H1 (cell line): ENCODE measurements around the gene CEP68. TPM values are rescaled to one million over a fixed set of nuclear protein-coding genes. Genes with fewer than 3 reads are reported as not detected.
A peak's percentile ranks its signal among the peaks of the same experiment; 100 is the strongest.

ENCODE experiments used
- CTCF ChIA-PET: fragments of 300-600 bp; sonication (Branson Sonifier 250); formaldehyde crosslinking; loops from one replicate; lab custom pipeline; 2021; ENCODE audit not compliant: partially characterized antibody; lab: Charles Lee
- POLR2A ChIA-PET: fragments of 300-600 bp; sonication (Branson Sonifier 250); formaldehyde crosslinking; loops from one replicate; lab custom pipeline; 2021; ENCODE audit warnings: inconsistent platforms; ENCODE audit not compliant: partially characterized antibody; lab: Charles Lee
- DNase-seq, 2 experiments: peaks; one replicate each; pipeline versions ENCODE4 v3.0.0 to v3.0.0-alpha.2; 2010 to 2022; ENCODE audit warnings: low spot score in 2 of 2, low read depth in 1 of 2, mixed read lengths in 1 of 2
- FAIRE-seq: peaks from 2 replicates; lab custom pipeline; 2011; peaks lifted over from hg19 to GRCh38; lab: Jason Lieb, UNC
- H2AFZ ChIP-seq: 2 replicates; pipeline ENCODE4 v1.8.1; 2012; ENCODE audit warnings: low read length, inconsistent platforms
- H2AK5ac ChIP-seq: 2 replicates; pipeline ENCODE4 v1.6.1; 2013; ENCODE audit warnings: low read depth, low read length
- H2BK120ac ChIP-seq: replicated peaks from 2 replicates; pipeline ENCODE3; 2013; ENCODE audit warnings: low read depth, low read length, inconsistent platforms
- H2BK12ac ChIP-seq: 2 replicates; pipeline ENCODE4 v1.6.1; 2013; ENCODE audit warnings: low read depth, low read length
- H2BK15ac ChIP-seq: 2 replicates; pipeline ENCODE4 v1.6.1; 2013; ENCODE audit warnings: low read length
- H2BK20ac ChIP-seq: 2 replicates; pipeline ENCODE4 v1.6.1; 2013; ENCODE audit warnings: low read length
- H2BK5ac ChIP-seq: 2 replicates; pipeline ENCODE4 v1.6.1; 2013; ENCODE audit warnings: low read depth, low read length
- H3K14ac ChIP-seq: 2 replicates; pipeline ENCODE4 v1.6.1; 2013; ENCODE audit warnings: inconsistent platforms; ENCODE audit not compliant: insufficient read length
- H3K18ac ChIP-seq: 2 replicates; pipeline ENCODE4 v1.6.1; 2013; ENCODE audit warnings: low read length; ENCODE audit errors: extremely low read depth
- H3K23ac ChIP-seq: 2 replicates; pipeline ENCODE4 v1.6.1; 2013; ENCODE audit warnings: inconsistent platforms; ENCODE audit not compliant: insufficient read length
- H3K23me2 ChIP-seq: 2 replicates; pipeline ENCODE4 v1.6.1; 2013; ENCODE audit warnings: low read depth, low read length
- H3K27ac ChIP-seq: 2 replicates; pipeline ENCODE4 v1.6.1; 2011; ENCODE audit warnings: low read depth, low read length, inconsistent platforms
- H3K27me3 ChIP-seq, 4 experiments: replicated peaks in 1 of 4; 1 replicate in 1 of 4; 2 replicates in 3 of 4; pipeline versions ENCODE4 v1.6.1 to v1.8.1; 2011 to 2013; ENCODE audit warnings: low read length in 3 of 4, mild to moderate bottlenecking in 3 of 4, inconsistent platforms in 2 of 4, mixed read lengths in 2 of 4, moderate library complexity in 1 of 4; ENCODE audit not compliant: control insufficient read depth in 3 of 4, insufficient read depth in 3 of 4; ENCODE audit errors: extremely low read depth in 1 of 4
- H3K36me3 ChIP-seq, 4 experiments: 2 replicates each; pipeline versions ENCODE4 v1.6.1 to v1.8.1; 2011 to 2013; ENCODE audit warnings: mild to moderate bottlenecking in 4 of 4, low read length in 3 of 4, moderate library complexity in 2 of 4, control low read depth in 1 of 4, inconsistent platforms in 1 of 4; ENCODE audit not compliant: insufficient read depth in 4 of 4, control insufficient read depth in 2 of 4
- H3K4ac ChIP-seq: replicated peaks from 2 replicates; pipeline ENCODE3; 2013; ENCODE audit warnings: low read length, low read depth, mixed read lengths, inconsistent platforms; ENCODE audit not compliant: insufficient read length
- H3K4me1 ChIP-seq, 4 experiments: replicated peaks in 1 of 4; 1 replicate in 1 of 4; 2 replicates in 3 of 4; pipeline versions ENCODE4 v1.6.1 to v1.8.1; 2011 to 2013; ENCODE audit warnings: low read length in 3 of 4, inconsistent platforms in 2 of 4, mixed read lengths in 1 of 4; ENCODE audit not compliant: insufficient read depth in 4 of 4, control insufficient read depth in 3 of 4
- H3K4me2 ChIP-seq, 2 experiments: 2 replicates each; pipeline versions ENCODE4 v1.6.1 to v1.8.1; 2011 to 2013; ENCODE audit warnings: low read depth in 2 of 2, low read length in 2 of 2, control low read depth in 1 of 2, inconsistent platforms in 1 of 2, mild to moderate bottlenecking in 1 of 2; ENCODE audit not compliant: insufficient read depth in 1 of 2
- H3K4me3 ChIP-seq, 4 experiments: fragments of 200-600, 300-600 bp in 1 of 4; sonication (generic), shearing (Covaris generic), sonication (Bioruptor Twin) in 1 of 4; 2 replicates each; pipeline versions ENCODE4 v1.5.1 to v1.8.1; 2011 to 2016; ENCODE audit warnings: low read length in 4 of 4, low read depth in 3 of 4, control low read depth in 2 of 4, inconsistent platforms in 2 of 4, mild to moderate bottlenecking in 2 of 4, mixed read lengths in 1 of 4, moderate library complexity in 1 of 4; ENCODE audit not compliant: insufficient read depth in 2 of 4; ENCODE audit errors: extremely low read depth in 1 of 4
- H3K56ac ChIP-seq: replicated peaks from 2 replicates; pipeline ENCODE3; 2013; ENCODE audit warnings: low read depth, mild to moderate bottlenecking, mixed read lengths, low read length, inconsistent platforms; ENCODE audit not compliant: insufficient read length
- H3K79me1 ChIP-seq: 2 replicates; pipeline ENCODE4 v1.6.1; 2013; ENCODE audit warnings: low read depth, low read length, control low read depth
- H3K79me2 ChIP-seq, 2 experiments: 2 replicates each; pipeline versions ENCODE4 v1.6.1 to v1.8.1; 2012 to 2013; ENCODE audit warnings: low read length in 2 of 2, mild to moderate bottlenecking in 2 of 2, inconsistent platforms in 1 of 2; ENCODE audit not compliant: insufficient read depth in 2 of 2, control insufficient read depth in 1 of 2
- H3K9ac ChIP-seq, 4 experiments: replicated peaks in 1 of 4; 1 replicate in 1 of 4; 2 replicates in 3 of 4; pipeline versions ENCODE4 v1.6.1 to v1.8.1; 2011 to 2013; ENCODE audit warnings: low read depth in 3 of 4, low read length in 3 of 4, control low read depth in 2 of 4, mild to moderate bottlenecking in 2 of 4, moderate library complexity in 2 of 4, inconsistent platforms in 1 of 4; ENCODE audit errors: extremely low read depth in 1 of 4
- H3K9me3 ChIP-seq, 2 experiments: 2 replicates each; pipeline versions ENCODE4 v1.6.1 to v1.8.1; 2012 to 2013; ENCODE audit warnings: mild to moderate bottlenecking in 2 of 2, moderate library complexity in 2 of 2, control low read depth in 1 of 2, inconsistent platforms in 1 of 2, low read depth in 1 of 2, low read length in 1 of 2, mixed read lengths in 1 of 2; ENCODE audit not compliant: insufficient read depth in 2 of 2
- H4K20me1 ChIP-seq, 2 experiments: replicated peaks in 1 of 2; 2 replicates each; pipeline versions ENCODE3 to v1.8.1; 2011 to 2013; ENCODE audit warnings: inconsistent platforms in 2 of 2, low read length in 2 of 2, mild to moderate bottlenecking in 1 of 2; ENCODE audit not compliant: insufficient read depth in 2 of 2, control insufficient read depth in 1 of 2
- H4K5ac ChIP-seq: 2 replicates; pipeline ENCODE4 v1.6.1; 2013; ENCODE audit warnings: low read length, low read depth, mixed read lengths, inconsistent platforms; ENCODE audit not compliant: insufficient read length
- H4K8ac ChIP-seq: 2 replicates; pipeline ENCODE4 v1.8.0; 2013; ENCODE audit warnings: mild to moderate bottlenecking, moderate library complexity, low read length, inconsistent platforms; ENCODE audit not compliant: insufficient read depth; ENCODE audit errors: extremely low read depth
- H4K91ac ChIP-seq: replicated peaks from 2 replicates; pipeline ENCODE3; 2013; ENCODE audit warnings: low read length, mixed read lengths, inconsistent platforms; ENCODE audit not compliant: insufficient read length
- ATF2 ChIP-seq: IDR thresholded peaks from 2 replicates; pipeline ENCODE4 v1.6.1; 2012; ENCODE audit warnings: low read length, inconsistent platforms
- BACH1 ChIP-seq: IDR thresholded peaks from 2 replicates; pipeline ENCODE4 v1.6.1; 2012; ENCODE audit warnings: low read length, improper control_type of control experiment
- CEBPB ChIP-seq: IDR thresholded peaks from 2 replicates; pipeline ENCODE4 v1.6.1; 2012; ENCODE audit warnings: low read depth, low read length
- CTCF ChIP-seq, 3 experiments: IDR thresholded peaks; 1 replicate in 2 of 3; 2 replicates in 1 of 3; pipeline versions ENCODE4 v1.5.1 to v1.6.1; 2011; ENCODE audit warnings: low read length in 3 of 3, mild to moderate bottlenecking in 3 of 3, inconsistent platforms in 2 of 3, low read depth in 1 of 3, moderate library complexity in 1 of 3; ENCODE audit not compliant: insufficient read depth in 1 of 3; ENCODE audit errors: control extremely low read depth in 1 of 3
- JUND ChIP-seq: IDR thresholded peaks from 2 replicates; pipeline ENCODE4 v1.6.1; 2011; ENCODE audit warnings: mild to moderate bottlenecking, improper control_type of control experiment, low read length
- PHF8 ChIP-seq: fragments of 200-600 bp; sonication (generic); conservative IDR thresholded peaks from 2 replicates; pipeline ENCODE4 v1.7.1; 2012; ENCODE audit warnings: low read depth, mild to moderate bottlenecking, inconsistent platforms, low read length, moderate library complexity
- POLR2A ChIP-seq, 2 experiments: IDR thresholded peaks; 1 replicate in 1 of 2; 2 replicates in 1 of 2; pipeline ENCODE4 v1.6.1; 2011; ENCODE audit warnings: low read depth in 2 of 2, low read length in 2 of 2, mild to moderate bottlenecking in 2 of 2; ENCODE audit errors: control extremely low read depth in 1 of 2
- RNF2 ChIP-seq: fragments of 200-900, 300-1000 bp; sonication (generic); IDR thresholded peaks from 2 replicates; pipeline ENCODE4 v1.7.1; 2016; ENCODE audit warnings: borderline replicate concordance, low read depth, mild to moderate bottlenecking, antibody characterized with exemption, low read length; ENCODE audit not compliant: poor library complexity, severe bottlenecking; ENCODE audit errors: missing control alignments
- WGBS, 2 experiments: shearing (Covaris generic) in 1 of 2; methylation state at CpG; one replicate each; pipeline versions ENCODE4 v1.1.6 to v1.1.7; 2013 to 2015; ENCODE audit warnings: low lambda C conversion rate in 2 of 2, mixed read lengths in 2 of 2, inconsistent platforms in 1 of 2, low coverage in 1 of 2, missing lambda C conversion rate in 1 of 2; ENCODE audit not compliant: insufficient replicate concordance in 2 of 2, insufficient coverage in 1 of 2, insufficient read length in 1 of 2; ENCODE audit errors: extremely low coverage in 1 of 2, missing lambda C conversion rate in 1 of 2; 5-methylcytosine and 5-hydroxymethylcytosine counted together
- polyA plus RNA-seq, 7 experiments: library from polyadenylated mRNA; depleted of rRNA in 3 of 7; stranded (reverse) in 5 of 7; unstranded in 2 of 7; fragments of >200 nt in 5 of 7; fragments of 200-250 nt in 2 of 7; gene quantifications; 1 replicate in 5 of 7; 2 replicates in 1 of 7; 4 replicates in 1 of 7; pipeline versions ENCODE4 v1.2.1 to v1.2.3, GENCODE V29; 2011 to 2013; ENCODE audit warnings: missing spikeins in 2 of 7, mixed read lengths in 2 of 7
- total RNA-seq: library from RNA; stranded (reverse); fragmentation: NEBNext Ultra II Directional; extraction: Animal tissue kit (Norgen Biotek cat#: 25700); gene quantifications from 2 replicates; pipeline ENCODE4 v1.2.1, GENCODE V29; 2021

The CEP68 gene
- total and polyA plus RNA-seq, 2 of the 8 experiments (the other 6 are each of a cell fraction or from before 2014, with no cell fraction given): 23.2 to 24.7 TPM

- Histone ChIP-seq H3K79me2 (no peaks in the 10 kb centered on the region), H2BK15ac (no peak overlapping the region), H3K4me2 (peak overlapping the region; percentile 46 to 54), H3K4me3 (peak overlapping the region in 1 of 4 experiments; percentile 5; a peak in 1 of 8 replicates), H3K56ac (no peak overlapping the region), H3K23me2 (no peaks in the 10 kb centered on the region), H2BK12ac (no peak overlapping the region), H2AK5ac (no peak overlapping the region), H4K5ac (no peak overlapping the region), H3K14ac (no peak overlapping the region), H4K8ac (no peak overlapping the region), H3K36me3 (no peaks in the 10 kb centered on the region), H2BK5ac (no peak overlapping the region), H2AFZ (no peak overlapping the region), H3K27me3 (no peaks in the 10 kb centered on the region), H3K9me3 (no peaks in the 10 kb centered on the region), H3K9ac (no peak overlapping the region), H2BK120ac (no peak overlapping the region), H3K79me1 (no peaks in the 10 kb centered on the region), H3K4me1 (peaks cover 7 to 21% (median 13%) of the 10 kb centered on the region in 4 experiments; a peak in 6 of 7 replicates), H3K27ac (no peak overlapping the region), H2BK20ac (no peak overlapping the region), H4K20me1 (no peaks in the 10 kb centered on the region), H3K4ac (no peak overlapping the region), H3K18ac (no peak overlapping the region), H4K91ac (no peak overlapping the region), H3K23ac (no peak overlapping the region)
- CTCF ChIA-PET: interaction anchor here (0.6 to 2.9 kb wide), 11 partner anchors 9 to 148 kb away, joined by 3 to 9 read pairs (median 5); no protein-coding TSS in a partner anchor
- FAIRE-seq (peak; percentile 50), DNase-seq (peak in 1 of 2 experiments; percentile 59)
- WGBS, 2 experiments: 49% methylated on average over 8 of the region's 8 CpGs; no CpG with 5 or more reads in 1 of the 2 experiments
- POLR2A ChIA-PET: interaction anchor here (1.1 to 1.4 kb wide), 3 partner anchors 14 to 42 kb away, joined by 3 to 4 read pairs (median 3); partner anchors contain the start of genes CEP68 and SLC1A4
- TF ChIP-seq CEBPB: peak; percentile 49; the same call in 1 of the 2 replicates
- TF ChIP-seq ATF2: no peak
- no peak for TF ChIP-seq CTCF (IDR thresholded peaks at IDR 0.05; ENCODE audit: control extremely low read depth in 1 of 3, insufficient read depth in 1 of 3, low read depth in 1 of 3, low read length in 3 of 3)
- TF ChIP-seq JUND: no peak
- no peak for TF ChIP-seq RNF2
- TF ChIP-seq POLR2A (IDR thresholded peaks at IDR 0.05; ENCODE audit: control extremely low read depth in 1 of 2, low read depth in 2 of 2, low read length in 2 of 2): no peak
- no peak for TF ChIP-seq BACH1
- no peak for TF ChIP-seq PHF8
Observed at GRCh38 chr2:65031341-65032018, 24.7 kb upstream of the CEP68 start.
